NB4 (cell line): ENCODE measurements around the gene TMEM80.

Experiments
- DNase-seq: peaks from one replicate; pipeline ENCODE4 v3.0.0; 2010; ENCODE audit warnings: low read depth
- H3K4me3 ChIP-seq: one replicate; pipeline ENCODE4 v1.5.1; 2011; ENCODE audit warnings: mild to moderate bottlenecking, low read depth, low read length, moderate library complexity
- MAX ChIP-seq: IDR thresholded peaks from 2 replicates; pipeline ENCODE4 v1.6.1; 2011; ENCODE audit warnings: low read depth, low read length
- MYC ChIP-seq: IDR thresholded peaks from 2 replicates; pipeline ENCODE4 v1.6.1; 2011; ENCODE audit warnings: low read depth, low read length
- POLR2A ChIP-seq: IDR thresholded peaks from 2 replicates; pipeline ENCODE4 v1.6.1; 2011; ENCODE audit warnings: mild to moderate bottlenecking; ENCODE audit not compliant: insufficient read length; ENCODE audit errors: extremely low read depth
- TF ChIP-seq, protein P1 (sequence below): IDR thresholded peaks from one replicate; pipeline ENCODE4 v1.5.1; 2012; ENCODE audit warnings: low read depth, low read length

TMEM80 gene

DNA sequence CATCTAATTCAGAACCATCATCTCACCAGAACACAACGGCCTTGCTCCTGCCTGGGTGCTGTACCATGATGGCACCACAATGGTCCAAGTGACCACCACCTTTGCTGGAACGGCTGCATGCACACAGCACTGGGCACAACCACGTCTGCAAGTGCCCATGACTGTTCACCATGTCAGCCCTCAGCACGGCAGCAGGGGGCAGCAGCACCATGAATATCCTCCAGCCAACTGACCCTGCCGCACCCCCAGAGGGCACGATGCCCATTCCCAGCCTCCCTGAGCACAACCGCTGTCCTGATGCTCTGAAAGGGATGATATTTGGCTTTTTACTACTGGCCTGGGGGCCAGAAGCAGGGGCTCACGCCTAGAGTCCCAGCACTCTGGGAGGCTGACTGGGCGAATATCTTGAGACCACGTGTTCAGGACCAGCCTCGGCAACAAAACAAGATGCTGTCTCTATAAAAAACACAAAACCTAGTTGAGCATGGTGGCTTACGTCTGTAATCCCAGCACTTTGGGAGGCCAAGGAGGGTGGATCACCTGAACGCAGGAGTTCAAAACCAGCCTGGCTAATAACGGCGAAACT lies 32.8 kb upstream of the TMEM80 start:
- peak; percentile 53 for DNase-seq
- no peak overlapping the region for H3K4me3 ChIP-seq
- TF ChIP-seq, protein P1, sequence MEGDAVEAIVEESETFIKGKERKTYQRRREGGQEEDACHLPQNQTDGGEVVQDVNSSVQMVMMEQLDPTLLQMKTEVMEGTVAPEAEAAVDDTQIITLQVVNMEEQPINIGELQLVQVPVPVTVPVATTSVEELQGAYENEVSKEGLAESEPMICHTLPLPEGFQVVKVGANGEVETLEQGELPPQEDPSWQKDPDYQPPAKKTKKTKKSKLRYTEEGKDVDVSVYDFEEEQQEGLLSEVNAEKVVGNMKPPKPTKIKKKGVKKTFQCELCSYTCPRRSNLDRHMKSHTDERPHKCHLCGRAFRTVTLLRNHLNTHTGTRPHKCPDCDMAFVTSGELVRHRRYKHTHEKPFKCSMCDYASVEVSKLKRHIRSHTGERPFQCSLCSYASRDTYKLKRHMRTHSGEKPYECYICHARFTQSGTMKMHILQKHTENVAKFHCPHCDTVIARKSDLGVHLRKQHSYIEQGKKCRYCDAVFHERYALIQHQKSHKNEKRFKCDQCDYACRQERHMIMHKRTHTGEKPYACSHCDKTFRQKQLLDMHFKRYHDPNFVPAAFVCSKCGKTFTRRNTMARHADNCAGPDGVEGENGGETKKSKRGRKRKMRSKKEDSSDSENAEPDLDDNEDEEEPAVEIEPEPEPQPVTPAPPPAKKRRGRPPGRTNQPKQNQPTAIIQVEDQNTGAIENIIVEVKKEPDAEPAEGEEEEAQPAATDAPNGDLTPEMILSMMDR = peak; percentile 51
- TF ChIP-seq MAX = no peak

DNA sequence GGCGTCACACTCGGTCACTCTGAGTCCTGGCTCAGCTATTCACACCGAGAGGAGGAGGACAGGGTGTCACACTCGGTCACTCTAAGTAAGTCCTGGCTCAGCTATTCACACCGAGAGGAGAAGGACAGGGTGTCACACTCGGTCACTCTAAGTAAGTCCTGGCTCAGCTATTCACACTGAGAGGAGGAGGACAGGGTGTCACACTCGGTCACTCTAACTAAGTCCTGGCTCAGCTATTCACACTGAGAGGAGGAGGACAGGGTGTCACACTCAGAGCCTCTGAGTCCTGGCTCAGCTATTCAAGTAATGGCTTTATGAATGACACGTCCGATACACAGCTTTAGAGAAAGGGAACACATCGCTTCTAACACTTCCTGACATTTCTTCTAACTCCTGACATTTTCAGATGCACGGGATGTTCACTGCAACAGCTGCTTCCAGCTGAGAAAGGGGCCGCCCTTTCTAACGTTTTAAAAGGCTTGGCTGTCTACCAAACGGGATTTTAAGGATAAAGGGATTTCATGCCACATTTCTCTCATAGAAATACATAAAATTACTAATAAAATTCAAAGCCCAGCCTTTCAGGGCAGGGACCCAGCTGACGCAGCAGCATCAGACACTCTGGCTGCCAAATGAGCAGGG lies 30.4 kb upstream of the TMEM80 start:
- no peak overlapping the region for H3K4me3 ChIP-seq
- no peak for TF ChIP-seq POLR2A
- TF ChIP-seq, protein P1 = no peak
- no peak for TF ChIP-seq MYC
- no peak for TF ChIP-seq MAX
- DNase-seq = no peak

DNA sequence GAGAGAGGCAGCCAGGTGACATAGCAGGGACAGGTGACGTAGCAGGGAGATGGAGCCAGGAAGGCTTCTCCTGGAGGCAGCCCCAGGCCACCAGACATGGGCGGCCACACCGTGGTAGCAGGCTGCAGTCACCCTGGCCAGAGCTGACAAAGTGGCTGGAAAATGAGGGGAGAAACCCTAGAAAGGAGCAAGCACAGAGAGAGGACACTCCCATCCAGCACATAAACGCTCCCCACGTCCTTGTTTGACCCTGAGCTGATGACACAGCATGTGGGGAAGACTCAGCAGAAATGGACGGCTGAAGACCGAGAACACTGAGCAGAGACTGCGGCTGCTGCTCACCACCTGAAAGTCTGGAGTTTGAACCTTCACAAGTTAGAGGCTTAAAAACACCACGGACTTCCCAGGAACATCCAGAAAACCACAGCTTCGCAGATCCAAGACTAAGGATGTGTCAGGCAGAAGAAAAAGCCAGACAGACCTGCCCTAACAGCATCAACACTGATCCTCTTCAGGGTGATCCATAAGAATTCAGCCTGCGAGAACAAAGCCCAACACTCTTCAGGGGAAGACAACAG lies 29.8 kb upstream of the TMEM80 start:
- no peak overlapping the region for H3K4me3 ChIP-seq
- TF ChIP-seq MAX (no peak), POLR2A (no peak), MYC (no peak)
- TF ChIP-seq, protein P1 = no peak
- DNase-seq = no peak

DNA sequence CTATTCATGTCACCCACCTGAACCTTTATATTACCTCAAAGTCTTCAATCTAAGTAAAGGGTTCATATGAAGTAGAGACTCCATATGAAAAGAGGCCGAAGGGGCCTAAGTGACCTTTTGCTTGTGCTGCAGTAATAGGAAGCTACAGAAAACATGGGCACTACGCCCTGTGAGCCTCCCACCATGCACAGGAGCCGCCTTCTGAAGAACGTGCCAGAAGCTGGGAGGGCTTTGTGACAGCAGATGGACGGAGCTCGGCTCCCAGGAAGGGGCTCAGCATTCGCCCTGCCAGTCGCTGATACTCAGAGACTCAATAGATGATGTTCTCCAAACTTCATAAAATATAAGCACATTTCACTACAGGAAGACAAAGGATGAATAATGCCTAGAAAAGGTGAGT lies 21.8 kb upstream of the TMEM80 start:
- no peak for DNase-seq
- TF ChIP-seq POLR2A (no peak), MAX (no peak), MYC (no peak)
- TF ChIP-seq, protein P1 = no peak
- no peak overlapping the region for H3K4me3 ChIP-seq

GRCh38 chr11:674406-674805 lies 21.2 kb upstream of the TMEM80 start:
- TF ChIP-seq, protein P1 = no peak
- TF ChIP-seq MAX (no peak), POLR2A (no peak), MYC (no peak)
- DNase-seq = no peak
- no peak overlapping the region for H3K4me3 ChIP-seq
